Bronchial epithelial cell (primary cell): Measurements from ENCODE around the gene DDX46. TPM values are rescaled to one million over a fixed set of nuclear protein-coding genes. Genes with fewer than 3 reads are reported as not detected.

ENCODE experiments used
- DNase-seq: peaks from one replicate; pipeline ENCODE4 v3.0.0-alpha.2; 2010; ENCODE audit warnings: low read depth
- FAIRE-seq: peaks from 2 replicates; lab custom pipeline; 2011; peaks lifted over from hg19 to GRCh38; lab: Jason Lieb, UNC
- H3K27me3 ChIP-seq: 2 replicates; pipeline ENCODE4 v1.5.1; 2011; ENCODE audit warnings: low read length; ENCODE audit not compliant: control insufficient read depth, insufficient read depth
- H3K36me3 ChIP-seq: 2 replicates; pipeline ENCODE4 v1.5.1; 2011; ENCODE audit warnings: low read length; ENCODE audit not compliant: control insufficient read depth, insufficient read depth
- H3K4me3 ChIP-seq: 2 replicates; pipeline ENCODE4 v1.5.1; 2011; ENCODE audit warnings: mild to moderate bottlenecking, low read depth, low read length, control low read depth
- CTCF ChIP-seq: IDR thresholded peaks from 2 replicates; pipeline ENCODE4 v1.5.1; 2011; ENCODE audit warnings: mild to moderate bottlenecking, moderate library complexity, low read length, control low read depth, inconsistent platforms; ENCODE audit not compliant: insufficient read depth, severe bottlenecking
- total RNA-seq: library from RNA; depleted of rRNA; stranded (reverse); fragments of >200 nt; gene quantifications from 2 replicates; pipeline ENCODE4 v1.2.1, GENCODE V29; 2014

DDX46 gene
- total RNA-seq, 1 donor from 2014 or later = 10.8 TPM

GRCh38 chr5:134821841-134822240 lies 63.3 kb downstream of the DDX46 start:
- DNase-seq (no peak), FAIRE-seq (no peak)
- no peak for TF ChIP-seq CTCF
- no peaks in the 10 kb centered on the region for H3K27me3 ChIP-seq
- H3K36me3 ChIP-seq = peaks cover 5% of the 10 kb centered on the region
- H3K4me3 ChIP-seq = no peak overlapping the region

GRCh38 chr5:134824681-134825080 lies 66.1 kb downstream of the DDX46 start:
- FAIRE-seq = no peak
- Histone ChIP-seq H3K27me3 (no peaks in the 10 kb centered on the region), H3K36me3 (peaks cover 5% of the 10 kb centered on the region), H3K4me3 (no peak overlapping the region)
- no peak for TF ChIP-seq CTCF
- DNase-seq = no peak

GRCh38 chr5:134825212-134825611 lies 66.6 kb downstream of the DDX46 start:
- Histone ChIP-seq H3K4me3 (no peak overlapping the region), H3K27me3 (no peaks in the 10 kb centered on the region), H3K36me3 (peaks cover 5% of the 10 kb centered on the region)
- DNase-seq (no peak), FAIRE-seq (no peak)
- TF ChIP-seq CTCF = no peak

GRCh38 chr5:134833340-134834032 lies 74.9 kb downstream of the DDX46 start:
- Histone ChIP-seq H3K36me3 (no peaks in the 10 kb centered on the region), H3K4me3 (no peak overlapping the region), H3K27me3 (no peaks in the 10 kb centered on the region)
- no peak for FAIRE-seq
- TF ChIP-seq CTCF = no peak
- DNase-seq = no peak

GRCh38 chr5:134835623-134836022 lies 77.0 kb downstream of the DDX46 start:
- no peak overlapping the region for H3K4me3 ChIP-seq
- H3K27me3 ChIP-seq = no peaks in the 10 kb centered on the region
- H3K36me3 ChIP-seq = no peaks in the 10 kb centered on the region
- FAIRE-seq (no peak), DNase-seq (no peak)
- TF ChIP-seq CTCF = no peak
